Activated T-cell treated with anti-CD3 and anti-CD28 coated beads, Interleukin-2, amount 50 U/mL, for 72 hours (primary cell): ENCODE results near the gene VEGFB. TPM values are rescaled to one million over a fixed set of nuclear protein-coding genes. Genes with fewer than 3 reads are reported as not detected.

Experiments
- ATAC-seq, 2 donors: fragments of 150-1000 bp; cut with Tn5 transposase; replicated peaks in 1 of 2; 2 replicates each; pipeline ENCODE4 v1.10.0; 2021; ENCODE audit warnings: moderate library complexity in 2 of 2, mild to moderate bottlenecking in 1 of 2
- DNase-seq, 2 donors: peaks; one replicate each; pipeline ENCODE4 v3.0.0; 2021 to 2022; ENCODE audit warnings: mixed read lengths in 1 of 2
- H3K27ac Mint-ChIP-seq: one replicate; pipeline ENCODE4 v1.8.0; 2022; ENCODE audit warnings: mild to moderate bottlenecking, moderate library complexity, mixed read lengths
- H3K27me3 Mint-ChIP-seq: one replicate; pipeline ENCODE4 v1.8.0; 2022; ENCODE audit warnings: low read depth, mixed read lengths
- H3K36me3 Mint-ChIP-seq, 2 donors: one replicate each; pipeline ENCODE4 v1.8.0; 2022; ENCODE audit warnings: mixed read lengths in 2 of 2, mild to moderate bottlenecking in 1 of 2; ENCODE audit not compliant: insufficient read depth in 2 of 2
- H3K4me1 Mint-ChIP-seq: one replicate; pipeline ENCODE4 v1.8.0; 2022; ENCODE audit warnings: low read depth, mixed read lengths
- H3K4me3 Mint-ChIP-seq, 2 donors: one replicate each; pipeline ENCODE4 v1.8.0; 2022; ENCODE audit warnings: mild to moderate bottlenecking in 2 of 2, mixed read lengths in 2 of 2, moderate library complexity in 2 of 2
- H3K9me3 Mint-ChIP-seq, 2 donors: one replicate each; pipeline ENCODE4 v1.8.0; 2022; ENCODE audit warnings: mixed read lengths in 2 of 2
- total RNA-seq, 2 donors: library from RNA; stranded (reverse); gene quantifications; one replicate each; pipeline ENCODE4 v1.2.3, GENCODE V29; 2022

VEGFB gene
- total RNA-seq, 2 donors from 2014 or later: 65.4 to 67.3 TPM

GRCh38 chr11:64256300-64256699, 21.9 kb downstream of the VEGFB start:
- Mint-ChIP-seq H3K4me3 (no peak overlapping the region), H3K4me1 (peaks cover 21% of the 10 kb centered on the region), H3K36me3 (peaks cover 2 to 3% of the 10 kb centered on the region in 2 donors), H3K27ac (no peak overlapping the region), H3K27me3 (no peaks in the 10 kb centered on the region), H3K9me3 (no peaks in the 10 kb centered on the region)
- DNase-seq: no peak
- no peak for ATAC-seq

GRCh38 chr11:64258356-64258755, 24.0 kb downstream of the VEGFB start:
- H3K36me3 Mint-ChIP-seq: peaks cover 2 to 3% of the 10 kb centered on the region in 2 donors
- no peak overlapping the region for H3K4me3 Mint-ChIP-seq
- H3K4me1 Mint-ChIP-seq: peaks cover 12% of the 10 kb centered on the region
- no peak overlapping the region for H3K27ac Mint-ChIP-seq
- DNase-seq: no peak
- no peaks in the 10 kb centered on the region for H3K9me3 Mint-ChIP-seq
- H3K27me3 Mint-ChIP-seq: no peaks in the 10 kb centered on the region
- no peak for ATAC-seq

GRCh38 chr11:64258946-64259532, 24.7 kb downstream of the VEGFB start:
- no peak overlapping the region for H3K4me3 Mint-ChIP-seq
- H3K27me3 Mint-ChIP-seq: no peaks in the 10 kb centered on the region
- no peaks in the 10 kb centered on the region for H3K9me3 Mint-ChIP-seq
- ATAC-seq (no peak), DNase-seq (no peak)
- H3K4me1 Mint-ChIP-seq: peaks cover 12% of the 10 kb centered on the region
- peaks cover 2 to 3% of the 10 kb centered on the region in 2 donors for H3K36me3 Mint-ChIP-seq
- no peak overlapping the region for H3K27ac Mint-ChIP-seq

GRCh38 chr11:64259533-64260067, 25.2 kb downstream of the VEGFB start:
- no peaks in the 10 kb centered on the region for H3K27me3 Mint-ChIP-seq
- H3K4me3 Mint-ChIP-seq: no peak overlapping the region
- no peaks in the 10 kb centered on the region for H3K9me3 Mint-ChIP-seq
- no peak for DNase-seq
- H3K36me3 Mint-ChIP-seq: peaks cover 2 to 3% of the 10 kb centered on the region in 2 donors
- peaks cover 12% of the 10 kb centered on the region for H3K4me1 Mint-ChIP-seq
- ATAC-seq: peak; percentile 25 to 37
- peak overlapping the region; percentile 27 for H3K27ac Mint-ChIP-seq

GRCh38 chr11:64260147-64260708, 25.8 kb downstream of the VEGFB start:
- ATAC-seq (no peak), DNase-seq (no peak)
- H3K27ac Mint-ChIP-seq: peak overlapping the region; percentile 27
- H3K9me3 Mint-ChIP-seq: no peaks in the 10 kb centered on the region
- H3K27me3 Mint-ChIP-seq: no peaks in the 10 kb centered on the region
- H3K4me1 Mint-ChIP-seq: peaks cover 12% of the 10 kb centered on the region
- peaks cover 2 to 3% of the 10 kb centered on the region in 2 donors for H3K36me3 Mint-ChIP-seq
- H3K4me3 Mint-ChIP-seq: no peak overlapping the region

GRCh38 chr11:64261556-64262080, 27.2 kb downstream of the VEGFB start:
- Mint-ChIP-seq H3K36me3 (peaks cover 2 to 3% of the 10 kb centered on the region in 2 donors), H3K27me3 (no peaks in the 10 kb centered on the region), H3K4me3 (no peak overlapping the region), H3K4me1 (peaks cover 12% of the 10 kb centered on the region), H3K9me3 (no peaks in the 10 kb centered on the region), H3K27ac (no peak overlapping the region)
- ATAC-seq (no peak), DNase-seq (no peak)

GRCh38 chr11:64262271-64263002, 28.1 kb downstream of the VEGFB start:
- no peak for ATAC-seq
- Mint-ChIP-seq H3K4me3 (no peak overlapping the region), H3K9me3 (no peaks in the 10 kb centered on the region), H3K27me3 (no peaks in the 10 kb centered on the region), H3K27ac (no peak overlapping the region), H3K4me1 (peaks cover 12% of the 10 kb centered on the region), H3K36me3 (peaks cover 2 to 3% of the 10 kb centered on the region in 2 donors)
- no peak for DNase-seq

GRCh38 chr11:64263021-64263946, 28.9 kb downstream of the VEGFB start:
- ATAC-seq (no peak), DNase-seq (no peak)
- Mint-ChIP-seq H3K9me3 (no peaks in the 10 kb centered on the region), H3K4me3 (no peak overlapping the region), H3K4me1 (peaks cover 19% of the 10 kb centered on the region), H3K27ac (no peak overlapping the region), H3K27me3 (no peaks in the 10 kb centered on the region), H3K36me3 (peaks cover 2% of the 10 kb centered on the region in 2 donors)

GRCh38 chr11:64263947-64264317, 29.5 kb downstream of the VEGFB start:
- H3K9me3 Mint-ChIP-seq: no peaks in the 10 kb centered on the region
- peaks cover 2 to 3% of the 10 kb centered on the region in 2 donors for H3K36me3 Mint-ChIP-seq
- DNase-seq (no peak), ATAC-seq (no peak)
- H3K4me3 Mint-ChIP-seq: no peak overlapping the region
- H3K27ac Mint-ChIP-seq: no peak overlapping the region
- no peaks in the 10 kb centered on the region for H3K27me3 Mint-ChIP-seq
- H3K4me1 Mint-ChIP-seq: peaks cover 26% of the 10 kb centered on the region

GRCh38 chr11:64264371-64264852, 30.0 kb downstream of the VEGFB start:
- ATAC-seq: no peak

GRCh38 chr11:64265176-64266160, 31.1 kb downstream of the VEGFB start:
- H3K9me3 Mint-ChIP-seq: no peaks in the 10 kb centered on the region
- peaks cover 20% of the 10 kb centered on the region for H3K4me1 Mint-ChIP-seq
- no peaks in the 10 kb centered on the region for H3K27me3 Mint-ChIP-seq
- DNase-seq (no peak), ATAC-seq (no peak)
- no peak overlapping the region for H3K4me3 Mint-ChIP-seq
- H3K36me3 Mint-ChIP-seq: peaks cover 0 to 7% of the 10 kb centered on the region in 2 donors
- H3K27ac Mint-ChIP-seq: no peak overlapping the region

More at GRCh38 chr11:64264371-64264852, 30.0 kb downstream of the VEGFB start:
- DNase-seq: no peak
- no peak overlapping the region for H3K4me3 Mint-ChIP-seq
- H3K4me1 Mint-ChIP-seq: peaks cover 25% of the 10 kb centered on the region
- no peaks in the 10 kb centered on the region for H3K27me3 Mint-ChIP-seq
- H3K9me3 Mint-ChIP-seq: no peaks in the 10 kb centered on the region
- H3K36me3 Mint-ChIP-seq: peaks cover 2 to 6% of the 10 kb centered on the region in 2 donors
- H3K27ac Mint-ChIP-seq: no peak overlapping the region
